HepG2 (cell line): ENCODE measurements around the gene ZNF747. TPM values are rescaled to one million over a fixed set of nuclear protein-coding genes. Genes with fewer than 3 reads are reported as not detected.

ENCODE experiments used
- AGO2 ChIP-seq: fragments of 200-400 bp; formaldehyde crosslinking; optimal IDR thresholded peaks from 2 replicates; pipeline ENCODE3; 2017; ENCODE audit warnings: mild to moderate bottlenecking, low read depth, low read length, moderate library complexity
- DMAP1 ChIP-seq: IDR thresholded peaks from 2 replicates; pipeline ENCODE4 v1.6.1; 2016
- GTF3A ChIP-seq: sonication (generic); formaldehyde crosslinking; conservative IDR thresholded peaks from 2 replicates; pipeline ENCODE4 v1.4.0; 2020; ENCODE audit warnings: mild to moderate bottlenecking, missing genetic modification reagents
- MATR3 ChIP-seq: sonication (generic); formaldehyde crosslinking; IDR thresholded peaks from 2 replicates; pipeline ENCODE4 v1.4.0; 2020; ENCODE audit warnings: missing genetic modification reagents
- MIER2 ChIP-seq: IDR thresholded peaks from 2 replicates; pipeline ENCODE4 v1.6.1; 2016; ENCODE audit warnings: missing biosample characterization, missing genetic modification reagents
- ONECUT2 ChIP-seq: sonication (generic); formaldehyde crosslinking; IDR thresholded peaks from 2 replicates; pipeline ENCODE4 v1.4.0; 2020; ENCODE audit warnings: missing genetic modification reagents
- PHF8 ChIP-seq: sonication (generic); formaldehyde crosslinking; IDR thresholded peaks from 2 replicates; pipeline ENCODE4 v1.5.0; 2020; ENCODE audit warnings: missing genetic modification reagents
- POLR2A ChIP-seq, 2 experiments: IDR thresholded peaks; 2 replicates each; pipeline ENCODE4 v1.6.1; 2011; ENCODE audit warnings: low read depth in 2 of 2, low read length in 2 of 2, mild to moderate bottlenecking in 1 of 2, moderate library complexity in 1 of 2; ENCODE audit not compliant: insufficient read depth in 1 of 2
- RAD21 ChIP-seq: fragments of 450-650 bp; formaldehyde crosslinking; IDR thresholded peaks from 2 replicates; pipeline ENCODE4 v1.5.0; 2020; ENCODE audit warnings: mild to moderate bottlenecking
- ZBTB42 ChIP-seq: sonication (generic); formaldehyde crosslinking; IDR thresholded peaks from 2 replicates; pipeline ENCODE4 v1.5.0; 2020; ENCODE audit warnings: mild to moderate bottlenecking, missing genetic modification reagents
- ZMYM3 ChIP-seq: sonication (generic); formaldehyde crosslinking; IDR thresholded peaks from 2 replicates; pipeline ENCODE4 v1.5.1; 2020; ENCODE audit warnings: mild to moderate bottlenecking, missing genetic modification reagents
- ZMYM4 ChIP-seq: sonication (generic); formaldehyde crosslinking; IDR thresholded peaks from 2 replicates; pipeline ENCODE4 v1.8.1; 2023; ENCODE audit warnings: mild to moderate bottlenecking, missing genetic modification reagents
- ZNF331 ChIP-seq: sonication (generic); formaldehyde crosslinking; IDR thresholded peaks from 2 replicates; pipeline ENCODE4 v1.4.0; 2020; ENCODE audit warnings: missing genetic modification reagents
- ZNF354B ChIP-seq: sonication (generic); formaldehyde crosslinking; IDR thresholded peaks from 2 replicates; pipeline ENCODE4 v1.8.0; 2022; ENCODE audit warnings: mild to moderate bottlenecking, missing genetic modification reagents
- ZNF431 ChIP-seq: sonication (generic); formaldehyde crosslinking; IDR thresholded peaks from 2 replicates; pipeline ENCODE4 v1.9.0; 2022; ENCODE audit warnings: missing genetic modification reagents, low read depth, mild to moderate bottlenecking, borderline replicate concordance
- ZNF562 ChIP-seq: sonication (generic); formaldehyde crosslinking; IDR thresholded peaks from 2 replicates; pipeline ENCODE4 v1.8.0; 2022; ENCODE audit warnings: missing genetic modification reagents, borderline replicate concordance
- polyA plus RNA-seq, 8 experiments: library from polyadenylated mRNA; depleted of rRNA in 3 of 8; stranded (reverse) in 7 of 8; unstranded in 1 of 8; fragments of >200 nt; fragmentation: Illumina TruSeq in 4 of 8; extraction: Trizol in 4 of 8; gene quantifications; 2 replicates each; pipeline versions ENCODE4 v1.2.1 to v1.2.3, GENCODE V29; 2011 to 2016; ENCODE audit warnings: low read depth in 4 of 8, missing spikeins in 1 of 8, mixed read lengths in 1 of 8; ENCODE audit not compliant: insufficient read depth in 1 of 8
- total RNA-seq, 5 experiments: library from RNA; depleted of rRNA; stranded (reverse); fragments of >200 nt; fragmentation: Illumina TruSeq; extraction: Trizol; gene quantifications; 2 replicates each; pipeline ENCODE4 v1.2.3, GENCODE V29; 2016; ENCODE audit warnings: low read depth in 1 of 5
- TF ChIP-seq, protein P1 (sequence below): sonication (generic); formaldehyde crosslinking; IDR thresholded peaks from one replicate; pipeline ENCODE4 v1.5.1; 2020; ENCODE audit warnings: mild to moderate bottlenecking, missing genetic modification reagents; ENCODE audit errors: not compliant biosample characterization
- TF ChIP-seq, protein P2 (sequence below): sonication (generic); formaldehyde crosslinking; IDR thresholded peaks from 2 replicates; pipeline ENCODE4 v1.8.0; 2023; ENCODE audit warnings: mild to moderate bottlenecking, missing genetic modification reagents
- TF ChIP-seq, protein P3 (sequence below): sonication (generic); formaldehyde crosslinking; IDR thresholded peaks from 2 replicates; pipeline ENCODE4 v1.4.0; 2020; ENCODE audit warnings: missing genetic modification reagents, low read depth, mild to moderate bottlenecking, borderline replicate concordance

The ZNF747 gene
- total and polyA plus RNA-seq, 2 of the 13 experiments (the other 11 are each of a cell fraction or from before 2014, with no cell fraction given) = 7.2 to 10.2 TPM

DNA sequence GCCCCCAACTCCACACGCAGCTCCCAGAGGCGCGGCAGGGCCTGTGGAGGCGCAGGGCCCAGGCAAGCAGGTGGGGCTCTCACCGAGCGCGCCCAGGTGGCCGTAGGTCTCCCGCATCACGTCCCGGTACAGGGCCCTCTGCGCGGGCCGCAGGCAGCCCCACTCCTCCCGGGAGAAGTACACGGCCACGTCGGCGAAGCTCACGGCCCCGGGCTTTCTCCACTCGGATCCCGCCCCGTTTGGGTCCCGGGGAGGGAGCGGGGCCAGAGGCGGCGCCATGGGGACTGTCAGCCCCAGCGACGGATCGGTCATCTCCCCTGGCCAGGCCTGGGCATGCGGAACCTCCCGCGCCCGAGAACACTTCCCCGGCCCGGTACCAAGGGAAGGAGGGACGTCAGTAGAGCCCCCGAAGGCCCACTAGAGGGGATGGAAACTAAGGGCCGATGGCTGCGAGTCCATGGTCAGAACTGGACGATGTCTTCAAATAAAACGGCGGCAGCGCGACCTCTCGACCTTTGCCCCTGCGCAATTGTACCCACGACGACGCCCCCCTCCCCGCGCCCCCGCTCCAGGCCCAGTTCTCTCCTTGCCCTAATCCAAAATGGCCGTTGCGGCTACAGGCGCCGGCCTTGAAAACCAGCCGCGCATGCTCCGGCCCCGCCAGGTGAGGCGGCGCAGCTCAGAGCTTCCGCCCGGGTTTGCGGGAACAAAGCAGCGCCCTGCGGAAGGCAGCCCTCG lies at the start of gene ZNF747 (continued):
- TF ChIP-seq, protein P1, sequence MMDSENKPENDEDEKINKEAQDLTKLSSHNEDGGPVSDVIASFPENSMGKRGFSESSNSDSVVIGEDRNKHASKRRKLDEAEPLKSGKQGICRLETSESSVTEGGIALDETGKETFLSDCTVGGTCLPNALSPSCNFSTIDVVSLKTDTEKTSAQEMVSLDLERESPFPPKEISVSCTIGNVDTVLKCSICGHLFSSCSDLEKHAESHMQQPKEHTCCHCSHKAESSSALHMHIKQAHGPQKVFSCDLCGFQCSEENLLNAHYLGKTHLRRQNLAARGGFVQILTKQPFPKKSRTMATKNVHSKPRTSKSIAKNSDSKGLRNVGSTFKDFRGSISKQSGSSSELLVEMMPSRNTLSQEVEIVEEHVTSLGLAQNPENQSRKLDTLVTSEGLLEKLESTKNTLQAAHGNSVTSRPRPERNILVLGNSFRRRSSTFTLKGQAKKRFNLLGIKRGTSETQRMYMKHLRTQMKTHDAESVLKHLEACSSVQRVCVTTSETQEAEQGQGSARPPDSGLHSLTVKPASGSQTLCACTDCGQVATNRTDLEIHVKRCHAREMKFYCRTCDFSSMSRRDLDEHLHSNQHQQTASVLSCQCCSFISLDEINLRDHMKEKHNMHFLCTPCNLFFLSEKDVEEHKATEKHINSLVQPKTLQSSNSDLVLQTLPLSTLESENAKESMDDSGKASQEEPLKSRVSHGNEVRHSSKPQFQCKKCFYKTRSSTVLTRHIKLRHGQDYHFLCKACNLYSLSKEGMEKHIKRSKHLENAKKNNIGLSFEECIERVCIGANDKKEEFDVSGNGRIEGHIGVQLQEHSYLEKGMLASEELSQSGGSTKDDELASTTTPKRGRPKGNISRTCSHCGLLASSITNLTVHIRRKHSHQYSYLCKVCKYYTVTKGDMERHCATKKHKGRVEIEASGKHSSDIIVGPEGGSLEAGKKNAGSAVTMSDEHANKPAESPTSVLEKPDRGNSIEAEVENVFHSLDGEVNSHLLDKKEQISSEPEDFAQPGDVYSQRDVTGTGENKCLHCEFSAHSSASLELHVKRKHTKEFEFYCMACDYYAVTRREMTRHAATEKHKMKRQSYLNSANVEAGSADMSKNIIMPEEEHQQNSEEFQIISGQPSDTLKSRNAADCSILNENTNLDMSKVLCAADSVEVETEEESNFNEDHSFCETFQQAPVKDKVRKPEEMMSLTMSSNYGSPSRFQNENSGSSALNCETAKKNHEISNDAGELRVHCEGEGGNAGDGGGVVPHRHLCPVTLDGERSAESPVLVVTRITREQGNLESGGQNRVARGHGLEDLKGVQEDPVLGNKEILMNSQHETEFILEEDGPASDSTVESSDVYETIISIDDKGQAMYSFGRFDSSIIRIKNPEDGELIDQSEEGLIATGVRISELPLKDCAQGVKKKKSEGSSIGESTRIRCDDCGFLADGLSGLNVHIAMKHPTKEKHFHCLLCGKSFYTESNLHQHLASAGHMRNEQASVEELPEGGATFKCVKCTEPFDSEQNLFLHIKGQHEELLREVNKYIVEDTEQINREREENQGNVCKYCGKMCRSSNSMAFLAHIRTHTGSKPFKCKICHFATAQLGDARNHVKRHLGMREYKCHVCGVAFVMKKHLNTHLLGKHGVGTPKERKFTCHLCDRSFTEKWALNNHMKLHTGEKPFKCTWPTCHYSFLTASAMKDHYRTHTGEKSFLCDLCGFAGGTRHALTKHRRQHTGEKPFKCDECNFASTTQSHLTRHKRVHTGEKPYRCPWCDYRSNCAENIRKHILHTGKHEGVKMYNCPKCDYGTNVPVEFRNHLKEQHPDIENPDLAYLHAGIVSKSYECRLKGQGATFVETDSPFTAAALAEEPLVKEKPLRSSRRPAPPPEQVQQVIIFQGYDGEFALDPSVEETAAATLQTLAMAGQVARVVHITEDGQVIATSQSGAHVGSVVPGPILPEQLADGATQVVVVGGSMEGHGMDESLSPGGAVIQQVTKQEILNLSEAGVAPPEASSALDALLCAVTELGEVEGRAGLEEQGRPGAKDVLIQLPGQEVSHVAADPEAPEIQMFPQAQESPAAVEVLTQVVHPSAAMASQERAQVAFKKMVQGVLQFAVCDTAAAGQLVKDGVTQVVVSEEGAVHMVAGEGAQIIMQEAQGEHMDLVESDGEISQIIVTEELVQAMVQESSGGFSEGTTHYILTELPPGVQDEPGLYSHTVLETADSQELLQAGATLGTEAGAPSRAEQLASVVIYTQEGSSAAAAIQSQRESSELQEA (CRISPR knock-in tag) = peak; percentile 91
- TF ChIP-seq GTF3A (CRISPR knock-in tag) (no peak), PHF8 (CRISPR knock-in tag) (peak; percentile 98), MIER2 (CRISPR knock-in tag) (peak; percentile 60; the same call in 1 of the 2 replicates), MATR3 (CRISPR knock-in tag) (0 out of 2 replicates have a peak, but pooled peaks have one; percentile 43), ZMYM3 (CRISPR knock-in tag) (peak; percentile 85), AGO2 (peak; percentile 96), ZNF431 (CRISPR knock-in tag) (peak; percentile 29; the same call in 1 of the 2 replicates), ZNF354B (CRISPR knock-in tag) (peak; percentile 86; the same call in 1 of the 2 replicates), ZBTB42 (CRISPR knock-in tag) (no peak), POLR2A (IDR thresholded peaks at IDR 0.05; ENCODE audit: insufficient read depth in 1 of 2, low read depth in 2 of 2, low read length in 2 of 2) (peak; percentile 72 to 87), ZNF331 (CRISPR knock-in tag) (peak; percentile 72; the same call in 1 of the 2 replicates), ONECUT2 (0 out of 2 replicates have a peak, but pooled peaks have one; percentile 7), RAD21 (CRISPR knock-in tag) (no peak; the same call in none of the 2 replicates), DMAP1 (CRISPR knock-in tag) (peak; percentile 96), ZMYM4 (CRISPR knock-in tag) (peak; percentile 78), ZNF562 (no peak)
- TF ChIP-seq, protein P2, sequence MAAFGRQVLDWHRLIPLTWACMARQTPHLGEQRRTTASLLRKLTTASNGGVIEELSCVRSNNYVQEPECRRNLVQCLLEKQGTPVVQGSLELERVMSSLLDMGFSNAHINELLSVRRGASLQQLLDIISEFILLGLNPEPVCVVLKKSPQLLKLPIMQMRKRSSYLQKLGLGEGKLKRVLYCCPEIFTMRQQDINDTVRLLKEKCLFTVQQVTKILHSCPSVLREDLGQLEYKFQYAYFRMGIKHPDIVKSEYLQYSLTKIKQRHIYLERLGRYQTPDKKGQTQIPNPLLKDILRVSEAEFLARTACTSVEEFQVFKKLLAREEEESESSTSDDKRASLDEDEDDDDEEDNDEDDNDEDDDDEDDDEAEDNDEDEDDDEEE (CRISPR knock-in tag) = no peak
- TF ChIP-seq, protein P3, sequence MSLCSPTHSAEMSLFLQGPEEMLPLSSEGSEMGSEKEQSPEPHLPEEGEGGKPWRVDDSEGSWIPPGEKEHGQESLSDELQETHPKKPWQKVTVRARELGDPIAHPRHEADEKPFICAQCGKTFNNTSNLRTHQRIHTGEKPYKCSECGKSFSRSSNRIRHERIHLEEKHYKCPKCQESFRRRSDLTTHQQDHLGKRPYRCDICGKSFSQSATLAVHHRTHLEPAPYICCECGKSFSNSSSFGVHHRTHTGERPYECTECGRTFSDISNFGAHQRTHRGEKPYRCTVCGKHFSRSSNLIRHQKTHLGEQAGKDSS (CRISPR knock-in tag) = no peak
